RWPE2 (cell line): ENCODE measurements around the gene CARD19.

ENCODE experiments used
- ATAC-seq: fragments of 200-7000 bp; cut with Tn5 transposase; 3 replicates; pipeline ENCODE4 v1.9.1; 2021; ENCODE audit warnings: low read depth
- DNase-seq: peaks from one replicate; pipeline ENCODE4 v3.0.0-alpha.2; 2020; ENCODE audit warnings: low spot score
- H3K27ac ChIP-seq: fragments of 450-650 bp; 2 replicates; pipeline ENCODE4 v1.5.1; 2017; ENCODE audit warnings: mild to moderate bottlenecking; ENCODE audit not compliant: poor library complexity, severe bottlenecking
- H3K27me3 ChIP-seq: fragments of 250-450 bp; sonication (Bioruptor Pico); 2 replicates; pipeline ENCODE4 v1.5.1; 2021; ENCODE audit warnings: mild to moderate bottlenecking, moderate library complexity; ENCODE audit not compliant: insufficient read depth, poor library complexity, severe bottlenecking
- H3K36me3 ChIP-seq: fragments of 250-450 bp; sonication (Bioruptor Pico); 2 replicates; pipeline ENCODE4 v1.5.1; 2020; ENCODE audit warnings: low read depth, mild to moderate bottlenecking, moderate library complexity
- H3K4me1 ChIP-seq: fragments of 250-450 bp; sonication (Bioruptor Pico); 2 replicates; pipeline ENCODE4 v1.5.1; 2021; ENCODE audit warnings: mild to moderate bottlenecking, moderate library complexity; ENCODE audit not compliant: insufficient read depth, poor library complexity, severe bottlenecking
- H3K4me3 ChIP-seq: fragments of 250-450 bp; sonication (Bioruptor Pico); 2 replicates; pipeline ENCODE4 v1.5.1; 2021; ENCODE audit warnings: mild to moderate bottlenecking, moderate library complexity; ENCODE audit not compliant: severe bottlenecking
- H3K9me3 ChIP-seq: fragments of 250-450 bp; sonication (Bioruptor Pico); 2 replicates; pipeline ENCODE4 v1.5.1; 2021; ENCODE audit warnings: mild to moderate bottlenecking, moderate library complexity; ENCODE audit not compliant: severe bottlenecking
- TF ChIP-seq, protein P1 (sequence below): fragments of 450-650 bp; IDR thresholded peaks from one replicate; pipeline ENCODE4 v1.5.1; 2017; ENCODE audit warnings: mild to moderate bottlenecking, moderate library complexity; ENCODE audit not compliant: poor library complexity, severe bottlenecking

The CARD19 gene

GRCh38 chr9:93082841-93083411 is 13.1 kb upstream of the CARD19 start:
- no peaks in the 10 kb centered on the region for H3K4me1 ChIP-seq
- ATAC-seq (no peak), DNase-seq (no peak)
- no peak overlapping the region for H3K4me3 ChIP-seq
- H3K36me3 ChIP-seq, result no peaks in the 10 kb centered on the region
- no peaks in the 10 kb centered on the region for H3K9me3 ChIP-seq
- TF ChIP-seq, protein P1, sequence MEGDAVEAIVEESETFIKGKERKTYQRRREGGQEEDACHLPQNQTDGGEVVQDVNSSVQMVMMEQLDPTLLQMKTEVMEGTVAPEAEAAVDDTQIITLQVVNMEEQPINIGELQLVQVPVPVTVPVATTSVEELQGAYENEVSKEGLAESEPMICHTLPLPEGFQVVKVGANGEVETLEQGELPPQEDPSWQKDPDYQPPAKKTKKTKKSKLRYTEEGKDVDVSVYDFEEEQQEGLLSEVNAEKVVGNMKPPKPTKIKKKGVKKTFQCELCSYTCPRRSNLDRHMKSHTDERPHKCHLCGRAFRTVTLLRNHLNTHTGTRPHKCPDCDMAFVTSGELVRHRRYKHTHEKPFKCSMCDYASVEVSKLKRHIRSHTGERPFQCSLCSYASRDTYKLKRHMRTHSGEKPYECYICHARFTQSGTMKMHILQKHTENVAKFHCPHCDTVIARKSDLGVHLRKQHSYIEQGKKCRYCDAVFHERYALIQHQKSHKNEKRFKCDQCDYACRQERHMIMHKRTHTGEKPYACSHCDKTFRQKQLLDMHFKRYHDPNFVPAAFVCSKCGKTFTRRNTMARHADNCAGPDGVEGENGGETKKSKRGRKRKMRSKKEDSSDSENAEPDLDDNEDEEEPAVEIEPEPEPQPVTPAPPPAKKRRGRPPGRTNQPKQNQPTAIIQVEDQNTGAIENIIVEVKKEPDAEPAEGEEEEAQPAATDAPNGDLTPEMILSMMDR, result no peak
- no peaks in the 10 kb centered on the region for H3K27me3 ChIP-seq
- no peak overlapping the region for H3K27ac ChIP-seq

- no peaks in the 10 kb centered on the region for H3K4me1 ChIP-seq
- H3K9me3 ChIP-seq, result no peaks in the 10 kb centered on the region
- H3K27ac ChIP-seq, result no peak overlapping the region
These were observed 12.2 kb upstream of the CARD19 start for GRCh38 chr9:93083592-93084470.

DNA sequence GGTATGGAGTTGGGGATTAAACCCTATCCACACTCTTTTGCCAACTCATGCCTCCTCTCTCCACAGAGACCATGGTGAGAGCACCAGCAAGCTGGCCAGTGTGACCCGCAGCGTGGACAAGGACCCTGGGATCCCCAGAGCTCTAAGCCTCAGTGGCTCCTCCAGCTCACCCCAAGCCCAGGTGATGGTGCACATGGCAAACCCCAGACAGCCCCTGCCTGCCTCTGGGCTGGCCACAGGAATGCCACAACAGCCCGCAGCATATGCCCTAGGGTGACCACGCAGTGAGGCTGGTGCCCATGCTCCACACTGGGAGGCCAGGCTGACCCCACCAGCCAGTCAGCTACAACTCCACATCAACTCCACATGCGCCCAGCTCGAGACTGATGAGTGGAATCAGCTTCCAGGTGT is 11.5 kb upstream of the CARD19 start:
- Histone ChIP-seq H3K9me3 (no peaks in the 10 kb centered on the region), H3K36me3 (no peaks in the 10 kb centered on the region), H3K4me1 (no peaks in the 10 kb centered on the region), H3K27ac (no peak overlapping the region), H3K4me3 (no peak overlapping the region), H3K27me3 (no peaks in the 10 kb centered on the region)
- DNase-seq (no peak), ATAC-seq (no peak)
- TF ChIP-seq, protein P1, result no peak

More at GRCh38 chr9:93083592-93084470, 12.2 kb upstream of the CARD19 start:
- Histone ChIP-seq H3K4me3 (no peak overlapping the region), H3K27me3 (no peaks in the 10 kb centered on the region), H3K36me3 (no peaks in the 10 kb centered on the region)
- TF ChIP-seq, protein P1, result no peak
- DNase-seq (no peak), ATAC-seq (no peak)

DNA sequence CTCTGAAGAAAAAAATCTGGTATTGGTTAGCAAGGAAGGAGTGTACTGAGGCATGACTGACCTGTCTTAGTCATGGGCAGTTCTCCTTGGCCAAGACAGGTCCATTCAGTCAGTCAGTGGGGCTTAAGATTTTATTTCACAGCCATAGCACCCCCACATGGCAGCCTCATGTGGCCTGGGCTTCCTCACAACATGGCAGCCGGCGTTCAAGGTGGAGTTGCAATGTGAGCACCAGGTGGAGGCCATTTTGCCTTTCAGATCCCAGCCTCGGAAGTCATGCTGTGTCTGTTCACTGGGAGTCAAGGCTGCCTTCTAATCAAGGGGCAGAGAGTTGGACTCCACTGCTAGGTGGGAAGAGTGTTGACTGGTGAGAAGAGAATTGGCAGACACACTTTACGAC is 10.3 kb upstream of the CARD19 start:
- H3K27me3 ChIP-seq, result no peaks in the 10 kb centered on the region
- H3K4me1 ChIP-seq, result no peaks in the 10 kb centered on the region
- DNase-seq (no peak), ATAC-seq (no peak)
- no peaks in the 10 kb centered on the region for H3K36me3 ChIP-seq
- no peaks in the 10 kb centered on the region for H3K9me3 ChIP-seq
- TF ChIP-seq, protein P1, result no peak
- no peak overlapping the region for H3K27ac ChIP-seq
- H3K4me3 ChIP-seq, result no peak overlapping the region
